HepG2 (cell line): Measurements from ENCODE around the gene TMC2. TPM values are rescaled to one million over a fixed set of nuclear protein-coding genes. Genes with fewer than 3 reads are reported as not detected.

Source experiments
- CEBPZ ChIP-seq: IDR thresholded peaks from 2 replicates; pipeline ENCODE4 v1.6.1; 2012; ENCODE audit warnings: low read length, improper control_type of control experiment
- CENPBD1 ChIP-seq: sonication (generic); formaldehyde crosslinking; IDR thresholded peaks from 2 replicates; pipeline ENCODE4 v1.8.0; 2022; ENCODE audit warnings: missing genetic modification reagents, low read depth, mild to moderate bottlenecking, borderline replicate concordance
- HHEX ChIP-seq: IDR thresholded peaks from 2 replicates; pipeline ENCODE4 v1.6.1; 2016; ENCODE audit warnings: control low read depth
- KDM1A ChIP-seq: IDR thresholded peaks from 2 replicates; pipeline ENCODE4 v1.6.1; 2016; ENCODE audit warnings: missing compliant biosample characterization
- KDM2A ChIP-seq: sonication (generic); formaldehyde crosslinking; IDR thresholded peaks from 2 replicates; pipeline ENCODE4 v1.4.0; 2020; ENCODE audit warnings: low read depth, missing genetic modification reagents, borderline replicate concordance
- KLF13 ChIP-seq: sonication (generic); formaldehyde crosslinking; IDR thresholded peaks from 2 replicates; pipeline ENCODE4 v1.4.0; 2020; ENCODE audit warnings: mild to moderate bottlenecking, missing genetic modification reagents
- MAZ ChIP-seq, 2 experiments: sonication (generic) in 1 of 2; formaldehyde crosslinking in 1 of 2; IDR thresholded peaks; 2 replicates each; pipeline versions ENCODE4 v1.5.0 to v1.6.1; 2012 to 2020; ENCODE audit warnings: low read depth in 2 of 2, mild to moderate bottlenecking in 2 of 2, borderline replicate concordance in 1 of 2, improper control_type of control experiment in 1 of 2, low read length in 1 of 2, missing genetic modification reagents in 1 of 2, moderate library complexity in 1 of 2
- MBNL3 ChIP-seq: fragments of 250-450 bp; sonication (Bioruptor Pico); conservative IDR thresholded peaks from 2 replicates; pipeline ENCODE4 v1.8.0; 2022; ENCODE audit warnings: mild to moderate bottlenecking, inconsistent platforms
- MIER3 ChIP-seq: IDR thresholded peaks from 2 replicates; pipeline ENCODE4 v1.6.1; 2016; ENCODE audit warnings: missing compliant biosample characterization, borderline replicate concordance
- MNT ChIP-seq: fragments of 450-650 bp; IDR thresholded peaks from 2 replicates; pipeline ENCODE4 v1.6.1; 2016
- RCOR2 ChIP-seq: IDR thresholded peaks from 2 replicates; pipeline ENCODE4 v1.6.1; 2016; ENCODE audit warnings: missing biosample characterization, missing genetic modification reagents
- REPIN1 ChIP-seq: sonication (generic); formaldehyde crosslinking; IDR thresholded peaks from 2 replicates; pipeline ENCODE4 v1.8.0; 2022; ENCODE audit warnings: missing genetic modification reagents, low read depth, mild to moderate bottlenecking, borderline replicate concordance
- UBTF ChIP-seq: sonication (generic); formaldehyde crosslinking; IDR thresholded peaks from 2 replicates; pipeline ENCODE4 v1.4.0; 2020; ENCODE audit warnings: mild to moderate bottlenecking, missing genetic modification reagents
- ZNF276 ChIP-seq: sonication (generic); formaldehyde crosslinking; IDR thresholded peaks from 2 replicates; pipeline ENCODE4 v1.4.0; 2020; ENCODE audit warnings: mild to moderate bottlenecking, low read depth, missing genetic modification reagents
- ZNF30 ChIP-seq: sonication (generic); formaldehyde crosslinking; IDR thresholded peaks from 2 replicates; pipeline ENCODE4 v1.5.0; 2020; ENCODE audit warnings: mild to moderate bottlenecking, missing genetic modification reagents
- ZNF513 ChIP-seq: sonication (generic); formaldehyde crosslinking; conservative IDR thresholded peaks from 2 replicates; pipeline ENCODE4 v1.5.0; 2020; ENCODE audit warnings: missing genetic modification reagents
- polyA plus RNA-seq, 8 experiments: library from polyadenylated mRNA; depleted of rRNA in 3 of 8; stranded (reverse) in 7 of 8; unstranded in 1 of 8; fragments of >200 nt; fragmentation: Illumina TruSeq in 4 of 8; extraction: Trizol in 4 of 8; gene quantifications; 2 replicates each; pipeline versions ENCODE4 v1.2.1 to v1.2.3, GENCODE V29; 2011 to 2016; ENCODE audit warnings: low read depth in 4 of 8, missing spikeins in 1 of 8, mixed read lengths in 1 of 8; ENCODE audit not compliant: insufficient read depth in 1 of 8
- total RNA-seq, 5 experiments: library from RNA; depleted of rRNA; stranded (reverse); fragments of >200 nt; fragmentation: Illumina TruSeq; extraction: Trizol; gene quantifications; 2 replicates each; pipeline ENCODE4 v1.2.3, GENCODE V29; 2016; ENCODE audit warnings: low read depth in 1 of 5

Gene TMC2
- total and polyA plus RNA-seq, 2 of the 13 experiments (the other 11 are each of a cell fraction or from before 2014, with no cell fraction given) = not detected

GRCh38 chr20:2523919-2524708 is 12.3 kb upstream of the TMC2 start (continued):
- TF ChIP-seq KLF13 (CRISPR knock-in tag) (0 out of 2 replicates have a peak, but pooled peaks have one; percentile 28), MBNL3 (CRISPR knock-in tag) (no peak), MAZ (IDR thresholded peaks at IDR 0.05; ENCODE audit: borderline replicate concordance, low read depth, low read length) (no peak), MAZ (CRISPR knock-in tag; IDR thresholded peaks at IDR 0.05; ENCODE audit: low read depth) (no peak; the same call in 1 of the 2 replicates), ZNF513 (no peak), CENPBD1 (CRISPR knock-in tag) (no peak), CEBPZ (no peak), RCOR2 (no peak), MIER3 (CRISPR knock-in tag) (0 out of 2 replicates have a peak, but pooled peaks have one; percentile 57), REPIN1 (CRISPR knock-in tag) (no peak; the same call in 1 of the 2 replicates), HHEX (CRISPR knock-in tag) (no peak; the same call in 1 of the 2 replicates), KDM2A (CRISPR knock-in tag) (peak; percentile 89), KDM1A (CRISPR knock-in tag) (no peak), ZNF276 (CRISPR knock-in tag) (0 out of 2 replicates have a peak, but pooled peaks have one; percentile 46), UBTF (CRISPR knock-in tag) (peak; percentile 86), ZNF30 (CRISPR knock-in tag) (0 out of 2 replicates have a peak, but pooled peaks have one; percentile 28), MNT (no peak)
